HepG2 (cell line): Measurements from ENCODE around the gene INHBB. TPM values are rescaled to one million over a fixed set of nuclear protein-coding genes. Genes with fewer than 3 reads are reported as not detected.

Experiments
- AGO2 ChIP-seq: fragments of 200-400 bp; formaldehyde crosslinking; optimal IDR thresholded peaks from 2 replicates; pipeline ENCODE3; 2017; ENCODE audit warnings: mild to moderate bottlenecking, low read depth, low read length, moderate library complexity
- BCL6 ChIP-seq: IDR thresholded peaks from 2 replicates; pipeline ENCODE4 v1.6.1; 2016; ENCODE audit warnings: missing genetic modification reagents, missing compliant biosample characterization
- CERS6 ChIP-seq: sonication (generic); formaldehyde crosslinking; IDR thresholded peaks from 2 replicates; pipeline ENCODE4 v1.5.0; 2020; ENCODE audit warnings: missing genetic modification reagents
- DDIT3 ChIP-seq: sonication (generic); formaldehyde crosslinking; IDR thresholded peaks from 2 replicates; pipeline ENCODE4 v1.4.0; 2020; ENCODE audit warnings: mild to moderate bottlenecking, missing genetic modification reagents
- FOXP1 ChIP-seq, 2 experiments: fragments of 450-650 bp in 1 of 2; IDR thresholded peaks; 2 replicates each; pipeline ENCODE4 v1.6.1; 2017 to 2018; ENCODE audit warnings: antibody characterized with exemption in 1 of 2
- HOXD1 ChIP-seq: sonication (generic); formaldehyde crosslinking; IDR thresholded peaks from 2 replicates; pipeline ENCODE4 v1.5.0; 2020; ENCODE audit warnings: missing genetic modification reagents
- JUND ChIP-seq: sonication (generic); formaldehyde crosslinking; IDR thresholded peaks from 2 replicates; pipeline ENCODE4 v1.8.0; 2022; ENCODE audit warnings: mild to moderate bottlenecking, missing genetic modification reagents
- MLLT10 ChIP-seq: sonication (generic); formaldehyde crosslinking; IDR thresholded peaks from 2 replicates; pipeline ENCODE4 v1.4.0; 2020; ENCODE audit warnings: missing genetic modification reagents
- PHF20 ChIP-seq: sonication (generic); formaldehyde crosslinking; IDR thresholded peaks from 2 replicates; pipeline ENCODE4 v1.5.0; 2020; ENCODE audit warnings: mild to moderate bottlenecking, missing genetic modification reagents
- RARA ChIP-seq: IDR thresholded peaks from 2 replicates; pipeline ENCODE4 v1.6.1; 2016; ENCODE audit warnings: missing genetic modification reagents, missing compliant biosample characterization
- RCOR2 ChIP-seq: IDR thresholded peaks from 2 replicates; pipeline ENCODE4 v1.6.1; 2016; ENCODE audit warnings: missing biosample characterization, missing genetic modification reagents
- ZBTB14 ChIP-seq: sonication (generic); formaldehyde crosslinking; IDR thresholded peaks from 2 replicates; pipeline ENCODE4 v1.4.0; 2020; ENCODE audit warnings: missing genetic modification reagents
- ZFP36L1 ChIP-seq: sonication (generic); formaldehyde crosslinking; IDR thresholded peaks from 2 replicates; pipeline ENCODE4 v1.8.0; 2022; ENCODE audit warnings: mild to moderate bottlenecking, missing genetic modification reagents, moderate library complexity
- ZFP62 ChIP-seq: sonication (generic); formaldehyde crosslinking; IDR thresholded peaks from 2 replicates; pipeline ENCODE4 v1.4.0; 2020; ENCODE audit warnings: missing genetic modification reagents
- ZMAT3 ChIP-seq: sonication (generic); formaldehyde crosslinking; conservative IDR thresholded peaks from 2 replicates; pipeline ENCODE4 v1.7.0; 2021; ENCODE audit warnings: missing genetic modification reagents
- ZNF17 ChIP-seq: sonication (generic); formaldehyde crosslinking; IDR thresholded peaks from 2 replicates; pipeline ENCODE4 v1.5.0; 2020; ENCODE audit warnings: mild to moderate bottlenecking, missing genetic modification reagents
- ZNF570 ChIP-seq: sonication (generic); formaldehyde crosslinking; IDR thresholded peaks from 2 replicates; pipeline ENCODE4 v1.4.0; 2020; ENCODE audit warnings: mild to moderate bottlenecking, missing genetic modification reagents, borderline replicate concordance
- polyA plus RNA-seq, 8 experiments: library from polyadenylated mRNA; depleted of rRNA in 3 of 8; stranded (reverse) in 7 of 8; unstranded in 1 of 8; fragments of >200 nt; fragmentation: Illumina TruSeq in 4 of 8; extraction: Trizol in 4 of 8; gene quantifications; 2 replicates each; pipeline versions ENCODE4 v1.2.1 to v1.2.3, GENCODE V29; 2011 to 2016; ENCODE audit warnings: low read depth in 4 of 8, missing spikeins in 1 of 8, mixed read lengths in 1 of 8; ENCODE audit not compliant: insufficient read depth in 1 of 8
- total RNA-seq, 5 experiments: library from RNA; depleted of rRNA; stranded (reverse); fragments of >200 nt; fragmentation: Illumina TruSeq; extraction: Trizol; gene quantifications; 2 replicates each; pipeline ENCODE4 v1.2.3, GENCODE V29; 2016; ENCODE audit warnings: low read depth in 1 of 5
- TF ChIP-seq, protein P1 (sequence below): IDR thresholded peaks from 2 replicates; pipeline ENCODE4 v1.4.0; 2020; ENCODE audit warnings: mild to moderate bottlenecking, missing genetic modification reagents
- TF ChIP-seq, protein P2 (sequence below): IDR thresholded peaks from 2 replicates; pipeline ENCODE4 v1.6.1; 2016; ENCODE audit warnings: low read depth, control low read depth
- TF ChIP-seq, protein P3 (sequence below): sonication (generic); formaldehyde crosslinking; IDR thresholded peaks from 2 replicates; pipeline ENCODE4 v1.5.0; 2020; ENCODE audit warnings: missing genetic modification reagents

INHBB gene
- total and polyA plus RNA-seq, 2 of the 13 experiments (the other 11 are each of a cell fraction or from before 2014, with no cell fraction given), result 0.20 to 1.7 TPM

DNA sequence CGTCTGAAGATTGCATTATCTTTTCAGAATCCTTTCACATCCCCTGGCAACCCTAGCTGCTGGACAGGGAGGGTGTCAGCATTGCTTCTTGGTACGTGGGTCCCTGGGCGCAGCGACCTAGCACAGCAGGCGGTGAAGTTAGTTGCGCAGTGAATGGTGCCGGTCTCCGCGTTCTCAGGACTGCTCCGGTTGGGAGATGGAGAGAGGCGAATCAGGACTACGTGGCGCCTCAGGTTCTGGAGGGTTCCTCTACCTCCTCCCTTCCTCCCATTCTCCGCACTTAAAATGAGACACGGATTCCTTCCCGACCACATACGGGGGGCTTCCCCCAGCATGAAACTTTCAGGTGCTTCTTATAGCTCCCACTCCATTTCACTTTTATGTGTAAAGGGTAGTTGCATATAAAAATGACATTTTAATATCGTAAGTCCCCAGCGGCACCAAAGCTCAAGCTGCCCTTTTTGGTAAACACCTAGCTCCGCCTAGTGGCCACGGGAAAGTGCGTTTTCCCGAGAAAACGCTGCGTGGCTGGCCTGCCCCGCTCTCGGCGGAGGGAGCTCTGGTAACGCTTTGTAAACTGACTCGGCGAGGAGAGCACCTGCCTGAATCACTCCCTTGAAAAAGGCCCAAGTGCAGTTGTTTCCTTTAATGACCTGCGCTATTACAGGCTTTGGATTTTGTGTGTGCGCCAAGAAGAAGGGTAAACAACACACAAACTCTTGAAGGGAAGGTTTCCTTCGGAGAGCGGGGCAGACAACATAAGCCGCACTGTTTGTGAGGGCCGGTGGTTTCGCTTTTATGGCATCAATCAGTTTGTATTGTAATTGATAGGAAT, 32.9 kb upstream of the INHBB start (continued):
- TF ChIP-seq ZFP36L1 (CRISPR knock-in tag), result peak; percentile 69; the same call in 1 of the 2 replicates
- TF ChIP-seq, protein P1, sequence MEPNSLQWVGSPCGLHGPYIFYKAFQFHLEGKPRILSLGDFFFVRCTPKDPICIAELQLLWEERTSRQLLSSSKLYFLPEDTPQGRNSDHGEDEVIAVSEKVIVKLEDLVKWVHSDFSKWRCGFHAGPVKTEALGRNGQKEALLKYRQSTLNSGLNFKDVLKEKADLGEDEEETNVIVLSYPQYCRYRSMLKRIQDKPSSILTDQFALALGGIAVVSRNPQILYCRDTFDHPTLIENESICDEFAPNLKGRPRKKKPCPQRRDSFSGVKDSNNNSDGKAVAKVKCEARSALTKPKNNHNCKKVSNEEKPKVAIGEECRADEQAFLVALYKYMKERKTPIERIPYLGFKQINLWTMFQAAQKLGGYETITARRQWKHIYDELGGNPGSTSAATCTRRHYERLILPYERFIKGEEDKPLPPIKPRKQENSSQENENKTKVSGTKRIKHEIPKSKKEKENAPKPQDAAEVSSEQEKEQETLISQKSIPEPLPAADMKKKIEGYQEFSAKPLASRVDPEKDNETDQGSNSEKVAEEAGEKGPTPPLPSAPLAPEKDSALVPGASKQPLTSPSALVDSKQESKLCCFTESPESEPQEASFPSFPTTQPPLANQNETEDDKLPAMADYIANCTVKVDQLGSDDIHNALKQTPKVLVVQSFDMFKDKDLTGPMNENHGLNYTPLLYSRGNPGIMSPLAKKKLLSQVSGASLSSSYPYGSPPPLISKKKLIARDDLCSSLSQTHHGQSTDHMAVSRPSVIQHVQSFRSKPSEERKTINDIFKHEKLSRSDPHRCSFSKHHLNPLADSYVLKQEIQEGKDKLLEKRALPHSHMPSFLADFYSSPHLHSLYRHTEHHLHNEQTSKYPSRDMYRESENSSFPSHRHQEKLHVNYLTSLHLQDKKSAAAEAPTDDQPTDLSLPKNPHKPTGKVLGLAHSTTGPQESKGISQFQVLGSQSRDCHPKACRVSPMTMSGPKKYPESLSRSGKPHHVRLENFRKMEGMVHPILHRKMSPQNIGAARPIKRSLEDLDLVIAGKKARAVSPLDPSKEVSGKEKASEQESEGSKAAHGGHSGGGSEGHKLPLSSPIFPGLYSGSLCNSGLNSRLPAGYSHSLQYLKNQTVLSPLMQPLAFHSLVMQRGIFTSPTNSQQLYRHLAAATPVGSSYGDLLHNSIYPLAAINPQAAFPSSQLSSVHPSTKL (CRISPR knock-in tag), result 0 out of 2 replicates have a peak, but pooled peaks have one; percentile 36
- TF ChIP-seq DDIT3 (CRISPR knock-in tag), result no peak
- TF ChIP-seq FOXP1 (IDR thresholded peaks at IDR 0.05), result no peak
- 0 out of 2 replicates have a peak, but pooled peaks have one; percentile 36 for TF ChIP-seq FOXP1 (CRISPR knock-in tag; IDR thresholded peaks at IDR 0.05)
- TF ChIP-seq, protein P2, sequence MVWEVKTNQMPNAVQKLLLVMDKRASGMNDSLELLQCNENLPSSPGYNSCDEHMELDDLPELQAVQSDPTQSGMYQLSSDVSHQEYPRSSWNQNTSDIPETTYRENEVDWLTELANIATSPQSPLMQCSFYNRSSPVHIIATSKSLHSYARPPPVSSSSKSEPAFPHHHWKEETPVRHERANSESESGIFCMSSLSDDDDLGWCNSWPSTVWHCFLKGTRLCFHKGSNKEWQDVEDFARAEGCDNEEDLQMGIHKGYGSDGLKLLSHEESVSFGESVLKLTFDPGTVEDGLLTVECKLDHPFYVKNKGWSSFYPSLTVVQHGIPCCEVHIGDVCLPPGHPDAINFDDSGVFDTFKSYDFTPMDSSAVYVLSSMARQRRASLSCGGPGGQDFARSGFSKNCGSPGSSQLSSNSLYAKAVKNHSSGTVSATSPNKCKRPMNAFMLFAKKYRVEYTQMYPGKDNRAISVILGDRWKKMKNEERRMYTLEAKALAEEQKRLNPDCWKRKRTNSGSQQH (CRISPR knock-in tag), result no peak
- TF ChIP-seq PHF20 (CRISPR knock-in tag), result no peak
- no peak for TF ChIP-seq JUND (CRISPR knock-in tag)
- no peak; the same call in 1 of the 2 replicates for TF ChIP-seq ZNF570
- TF ChIP-seq, protein P3, sequence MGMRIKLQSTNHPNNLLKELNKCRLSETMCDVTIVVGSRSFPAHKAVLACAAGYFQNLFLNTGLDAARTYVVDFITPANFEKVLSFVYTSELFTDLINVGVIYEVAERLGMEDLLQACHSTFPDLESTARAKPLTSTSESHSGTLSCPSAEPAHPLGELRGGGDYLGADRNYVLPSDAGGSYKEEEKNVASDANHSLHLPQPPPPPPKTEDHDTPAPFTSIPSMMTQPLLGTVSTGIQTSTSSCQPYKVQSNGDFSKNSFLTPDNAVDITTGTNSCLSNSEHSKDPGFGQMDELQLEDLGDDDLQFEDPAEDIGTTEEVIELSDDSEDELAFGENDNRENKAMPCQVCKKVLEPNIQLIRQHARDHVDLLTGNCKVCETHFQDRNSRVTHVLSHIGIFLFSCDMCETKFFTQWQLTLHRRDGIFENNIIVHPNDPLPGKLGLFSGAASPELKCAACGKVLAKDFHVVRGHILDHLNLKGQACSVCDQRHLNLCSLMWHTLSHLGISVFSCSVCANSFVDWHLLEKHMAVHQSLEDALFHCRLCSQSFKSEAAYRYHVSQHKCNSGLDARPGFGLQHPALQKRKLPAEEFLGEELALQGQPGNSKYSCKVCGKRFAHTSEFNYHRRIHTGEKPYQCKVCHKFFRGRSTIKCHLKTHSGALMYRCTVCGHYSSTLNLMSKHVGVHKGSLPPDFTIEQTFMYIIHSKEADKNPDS, result no peak
- peak; percentile 87 for TF ChIP-seq ZMAT3
- TF ChIP-seq MLLT10 (CRISPR knock-in tag), result no peak
- 0 out of 2 replicates have a peak, but pooled peaks have one; percentile 16 for TF ChIP-seq RCOR2 (CRISPR knock-in tag)
- no peak for TF ChIP-seq AGO2
- no peak for TF ChIP-seq ZBTB14 (CRISPR knock-in tag)
- no peak; the same call in 1 of the 2 replicates for TF ChIP-seq ZNF17 (CRISPR knock-in tag)
- TF ChIP-seq BCL6 (CRISPR knock-in tag), result 0 out of 2 replicates have a peak, but pooled peaks have one; percentile 36
- no peak for TF ChIP-seq HOXD1 (CRISPR knock-in tag)
- TF ChIP-seq CERS6 (CRISPR knock-in tag), result no peak
- TF ChIP-seq ZFP62 (CRISPR knock-in tag), result no peak
- TF ChIP-seq RARA, result no peak
